ENCODE data around the gene DCP1B.
"Not testable (repeated sequence)": the region's sequence is repeated elsewhere in the genome, so short reads cannot be mapped to it uniquely, and the experiment has no call there.

The DCP1B gene

GRCh38 chr12:1974812-1975211 lies 29.4 kb downstream of the DCP1B start:
- DNase-seq, result no peak

GRCh38 chr12:1972856-1973317 lies 31.4 kb downstream of the DCP1B start:
- no peak for DNase-seq

GRCh38 chr12:1972260-1972659 lies 32.0 kb downstream of the DCP1B start:
- DNase-seq, result no peak

GRCh38 chr12:1970331-1970900 lies 33.8 kb downstream of the DCP1B start:
- no peak for DNase-seq

GRCh38 chr12:1966561-1967226 lies 37.6 kb downstream of the DCP1B start:
- DNase-seq, result no peak

GRCh38 chr12:1965916-1966315 lies 38.3 kb downstream of the DCP1B start:
- no peak for DNase-seq

- DNase-seq, result no peak
Observed at GRCh38 chr12:1962051-1963020, 41.9 kb downstream of the DCP1B start.

GRCh38 chr12:1956716-1957115 lies 47.5 kb downstream of the DCP1B start:
- DNase-seq, result no peak

- no peak for DNase-seq
Observed at GRCh38 chr12:1949771-1950470, 54.3 kb downstream of the DCP1B start.

- no peak for DNase-seq
Observed at GRCh38 chr12:1948883-1949282, 55.4 kb downstream of the DCP1B start.

GRCh38 chr12:1947081-1947480 lies 57.2 kb downstream of the DCP1B start:
- no peak for DNase-seq

- no peak for DNase-seq
Observed at GRCh38 chr12:1946296-1946695, 58.0 kb downstream of the DCP1B start.

GRCh38 chr12:1945502-1945901 lies 58.8 kb downstream of the DCP1B start:
- not testable (repeated sequence) for DNase-seq

- peak; percentile 63 for DNase-seq
Observed at GRCh38 chr12:1939801-1940607, 64.3 kb downstream of the DCP1B start.

- DNase-seq, result no peak
Observed at GRCh38 chr12:1939331-1939730, 64.9 kb downstream of the DCP1B start.

- DNase-seq, result no peak
Observed at GRCh38 chr12:1937481-1938224, 66.6 kb downstream of the DCP1B start.

- DNase-seq, result no peak
Observed at GRCh38 chr12:1936406-1937320, 67.6 kb downstream of the DCP1B start.

- no peak for DNase-seq
Observed at GRCh38 chr12:1935700-1936378, 68.4 kb downstream of the DCP1B start.

GRCh38 chr12:1935242-1935641 lies 69.0 kb downstream of the DCP1B start:
- DNase-seq, result no peak

GRCh38 chr12:1934831-1935230 lies 69.4 kb downstream of the DCP1B start:
- no peak for DNase-seq
